Measurements from ENCODE around the gene DYNLT1. TPM values are rescaled to one million over a fixed set of nuclear protein-coding genes. Genes with fewer than 3 reads are reported as not detected.

Gene DYNLT1
- total RNA-seq, result 103 and 144 TPM in 2 replicates

GRCh38 chr6:158644231-158645063 lies at the start of gene DYNLT1:
DYNLT1 (minus strand) TSS chr6:158644743; CDS start chr6:158644708, 35 bp downstream.

GRCh38 chr6:158649289-158650143 lies 5.0 kb upstream of the DYNLT1 start, which contains the start of gene SYTL3:
SYTL3 (plus strand) TSS chr6:158650054; CDS start chr6:158663269, 13,215 bp downstream.

Other genes starting within 250 kb of the DYNLT1 start
- 30.1 and 37.5 TPM in 2 replicates for gene TMEM181, start 84.7 kb downstream of the DYNLT1 start, total RNA-seq
- gene SYTL3, start 5.3 kb upstream of the DYNLT1 start, total RNA-seq, result 4.9 and 7.4 TPM in 2 replicates
- 62.2 and 86.1 TPM in 2 replicates for gene EZR, start 174.6 kb upstream of the DYNLT1 start, total RNA-seq

All from smooth muscle cell of trachea (primary cell).